Measurements from ENCODE around the gene LRRC4C. TPM values are rescaled to one million over a fixed set of nuclear protein-coding genes. Genes with fewer than 3 reads are reported as not detected.

The LRRC4C gene
- total RNA-seq, 1 donor from 2014 or later = not detected

- H3K4me1 ChIP-seq = no peaks in the 10 kb centered on the region
- H3K4me3 ChIP-seq = no peak overlapping the region
- H3K36me3 ChIP-seq = no peaks in the 10 kb centered on the region
- H3K27ac ChIP-seq = no peak overlapping the region
- no peaks in the 10 kb centered on the region for H3K9me3 ChIP-seq
- DNase-seq (ENCODE audit: low spot score in 2 of 2) = no peak
- H3K27me3 ChIP-seq = no peaks in the 10 kb centered on the region
- intact Hi-C loops (cut with DNase I) = no loop called here
- TF ChIP-seq, protein P1, sequence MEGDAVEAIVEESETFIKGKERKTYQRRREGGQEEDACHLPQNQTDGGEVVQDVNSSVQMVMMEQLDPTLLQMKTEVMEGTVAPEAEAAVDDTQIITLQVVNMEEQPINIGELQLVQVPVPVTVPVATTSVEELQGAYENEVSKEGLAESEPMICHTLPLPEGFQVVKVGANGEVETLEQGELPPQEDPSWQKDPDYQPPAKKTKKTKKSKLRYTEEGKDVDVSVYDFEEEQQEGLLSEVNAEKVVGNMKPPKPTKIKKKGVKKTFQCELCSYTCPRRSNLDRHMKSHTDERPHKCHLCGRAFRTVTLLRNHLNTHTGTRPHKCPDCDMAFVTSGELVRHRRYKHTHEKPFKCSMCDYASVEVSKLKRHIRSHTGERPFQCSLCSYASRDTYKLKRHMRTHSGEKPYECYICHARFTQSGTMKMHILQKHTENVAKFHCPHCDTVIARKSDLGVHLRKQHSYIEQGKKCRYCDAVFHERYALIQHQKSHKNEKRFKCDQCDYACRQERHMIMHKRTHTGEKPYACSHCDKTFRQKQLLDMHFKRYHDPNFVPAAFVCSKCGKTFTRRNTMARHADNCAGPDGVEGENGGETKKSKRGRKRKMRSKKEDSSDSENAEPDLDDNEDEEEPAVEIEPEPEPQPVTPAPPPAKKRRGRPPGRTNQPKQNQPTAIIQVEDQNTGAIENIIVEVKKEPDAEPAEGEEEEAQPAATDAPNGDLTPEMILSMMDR (IDR thresholded peaks at IDR 0.05) = no peak
Observed at GRCh38 chr11:40285558-40285957, 1173.9 kb downstream of the LRRC4C start.

DNA sequence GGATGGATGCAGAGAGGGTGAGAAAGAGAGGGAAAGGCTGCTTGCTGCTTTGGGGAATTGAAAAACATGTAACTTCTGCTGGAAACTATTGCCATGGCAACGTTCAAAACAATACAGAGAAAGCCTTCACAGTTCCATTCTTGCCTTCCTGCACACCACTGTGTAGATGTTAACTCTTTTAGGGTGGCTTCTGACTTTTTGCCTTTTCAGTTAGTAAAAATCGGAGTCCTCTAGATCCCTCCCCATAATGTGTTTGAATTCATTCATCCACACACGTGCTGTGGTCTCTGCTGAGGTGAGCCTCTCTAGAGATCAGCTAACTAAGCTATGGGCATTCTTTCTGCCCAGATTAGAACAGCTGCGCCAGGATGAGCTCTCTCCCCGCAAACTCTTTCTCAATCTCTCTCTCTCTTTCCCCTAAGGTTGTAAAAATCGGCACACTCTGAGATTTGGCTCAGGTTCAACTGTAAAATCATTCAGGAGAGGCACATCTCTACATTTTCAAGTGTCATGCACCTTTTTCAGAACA, 1178.3 kb downstream of the LRRC4C start:
- Histone ChIP-seq H3K27me3 (no peaks in the 10 kb centered on the region), H3K4me3 (no peak overlapping the region), H3K9me3 (no peaks in the 10 kb centered on the region), H3K4me1 (no peaks in the 10 kb centered on the region), H3K36me3 (no peaks in the 10 kb centered on the region), H3K27ac (no peak overlapping the region)
- DNase-seq (ENCODE audit: low spot score in 2 of 2) = no peak
- TF ChIP-seq, protein P1 (IDR thresholded peaks at IDR 0.05) = no peak
- intact Hi-C loops (cut with DNase I) = no loop called here

DNA sequence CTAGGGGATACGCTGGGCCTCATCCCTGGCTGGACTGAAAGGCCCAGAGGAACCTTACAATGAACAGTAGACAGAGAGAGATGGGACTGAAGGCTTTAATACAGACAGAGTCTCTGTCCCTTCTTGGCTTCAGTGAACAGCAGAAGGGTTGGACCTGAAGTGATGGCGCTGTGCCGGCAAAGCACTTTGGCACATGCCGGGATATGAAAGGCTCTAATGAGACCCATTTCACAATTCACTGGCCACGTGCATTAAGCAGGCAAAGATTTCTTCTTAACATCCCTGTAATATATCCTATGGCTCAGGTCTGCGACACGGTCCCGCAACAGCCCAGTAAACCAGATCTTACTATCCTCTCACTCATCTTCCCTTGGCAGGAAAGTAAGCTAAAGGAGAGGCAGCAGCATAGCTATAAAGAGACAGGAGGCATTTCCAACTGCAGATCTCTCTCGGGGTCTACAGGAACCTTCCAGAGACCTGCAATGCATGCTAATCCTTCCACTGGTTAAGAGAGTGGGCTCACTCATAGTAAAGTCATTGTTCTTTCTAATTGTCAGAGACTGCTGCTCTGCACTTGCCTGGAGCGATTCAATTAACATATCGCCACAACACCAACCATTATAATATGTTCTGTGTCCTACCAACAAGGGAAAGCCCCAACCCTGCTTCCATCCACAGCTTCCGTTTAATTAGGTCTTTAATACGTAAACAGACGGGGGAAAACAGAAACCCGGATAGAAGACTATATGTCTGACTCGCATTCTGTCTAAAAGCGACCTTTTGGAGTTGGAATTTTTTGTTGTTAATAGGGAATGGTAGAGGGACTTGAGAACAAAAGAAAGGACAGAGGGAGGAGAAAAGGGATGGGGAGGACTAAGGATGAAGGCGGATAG, 1179.0 kb downstream of the LRRC4C start:
- no peak overlapping the region for H3K27ac ChIP-seq
- no peaks in the 10 kb centered on the region for H3K36me3 ChIP-seq
- TF ChIP-seq, protein P1 (IDR thresholded peaks at IDR 0.05) = no peak
- H3K4me3 ChIP-seq = no peak overlapping the region
- H3K9me3 ChIP-seq = no peaks in the 10 kb centered on the region
- DNase-seq (ENCODE audit: low spot score in 2 of 2) = no peak
- no peaks in the 10 kb centered on the region for H3K27me3 ChIP-seq
- intact Hi-C loops (cut with DNase I) = no loop called here
- no peaks in the 10 kb centered on the region for H3K4me1 ChIP-seq

GRCh38 chr11:40276960-40277359, 1182.5 kb downstream of the LRRC4C start:
- TF ChIP-seq, protein P1 (IDR thresholded peaks at IDR 0.05) = no peak
- Histone ChIP-seq H3K36me3 (no peaks in the 10 kb centered on the region), H3K9me3 (no peaks in the 10 kb centered on the region), H3K4me3 (no peak overlapping the region), H3K27me3 (no peaks in the 10 kb centered on the region), H3K27ac (no peak overlapping the region), H3K4me1 (no peaks in the 10 kb centered on the region)
- intact Hi-C loops (cut with DNase I) = no loop called here
- no peak for DNase-seq (ENCODE audit: low spot score in 2 of 2)

- Histone ChIP-seq H3K27me3 (no peaks in the 10 kb centered on the region), H3K4me3 (no peak overlapping the region), H3K4me1 (no peaks in the 10 kb centered on the region), H3K27ac (no peak overlapping the region), H3K9me3 (no peaks in the 10 kb centered on the region), H3K36me3 (no peaks in the 10 kb centered on the region)
- intact Hi-C loops (cut with DNase I) = no loop called here
- TF ChIP-seq, protein P1 (IDR thresholded peaks at IDR 0.05) = no peak
- DNase-seq (ENCODE audit: low spot score in 2 of 2) = no peak
Observed at GRCh38 chr11:40274017-40274416, 1185.4 kb downstream of the LRRC4C start.

All from ascending aorta (tissue), 2 donors.